A549 (cell line): ENCODE measurements around the gene RGS6. TPM values are rescaled to one million over a fixed set of nuclear protein-coding genes. Genes with fewer than 3 reads are reported as not detected.

Source experiments
- ATAC-seq, 2 experiments: fragments of 200-7000 bp in 1 of 2; fragments of >200 bp in 1 of 2; cut with Nextera tagmentation in 1 of 2; cut with Tn5 transposase in 1 of 2; 3 replicates each; pipeline versions ENCODE4 v1.8.0 to v1.9.1; 2018 to 2020; ENCODE audit warnings: mild to moderate bottlenecking in 1 of 2, moderate library complexity in 1 of 2
- CTCF ChIA-PET: fragments of 300-600 bp; sonication (Branson Sonifier 250); formaldehyde crosslinking; extraction: SDS; loops from one replicate; lab custom pipeline; 2021; ENCODE audit warnings: antibody characterized with exemption, inconsistent platforms; lab: Yijun Ruan, JAX
- POLR2A ChIA-PET: fragments of 350-600 bp; formaldehyde crosslinking; extraction: SDS; loops from one replicate; lab custom pipeline; 2021; ENCODE audit warnings: antibody characterized with exemption, inconsistent platforms; lab: Yijun Ruan, JAX
- DNase-seq, 2 experiments: peaks; one replicate each; pipeline versions ENCODE4 v3.0.0 to v3.0.0-alpha.2; 2011 to 2016; ENCODE audit warnings: low read depth in 1 of 2, low spot score in 1 of 2
- FAIRE-seq: peaks from 2 replicates; lab custom pipeline; 2011; peaks lifted over from hg19 to GRCh38; lab: Jason Lieb, UNC
- H3K27ac ChIP-seq, 2 experiments: fragments of >200 bp; sonication (Bioruptor Twin); formaldehyde crosslinking; 3 replicates each; pipeline ENCODE4 v1.5.1; 2016 to 2017
- H3K4me1 ChIP-seq: fragments of >200 bp; sonication (Bioruptor Twin); formaldehyde crosslinking; 3 replicates; pipeline ENCODE4 v1.6.1; 2016
- H3K4me2 ChIP-seq: fragments of >200 bp; sonication (Bioruptor Twin); formaldehyde crosslinking; 3 replicates; pipeline ENCODE4 v1.6.1; 2016
- H3K4me3 ChIP-seq: fragments of >200 bp; sonication (Bioruptor Twin); formaldehyde crosslinking; 3 replicates; pipeline ENCODE4 v1.5.1; 2016
- H3K9me3 ChIP-seq: fragments of >200 bp; sonication (Bioruptor Twin); formaldehyde crosslinking; 3 replicates; pipeline ENCODE4 v1.6.1; 2016
- ATOH8 ChIP-seq: fragments of 250-450 bp; sonication (Bioruptor Pico); IDR thresholded peaks from 2 replicates; pipeline ENCODE4 v1.5.0; 2020; ENCODE audit warnings: low read depth, mild to moderate bottlenecking, moderate library complexity
- BCL3 ChIP-seq: fragments of >200 bp; sonication (Bioruptor Twin); formaldehyde crosslinking; IDR thresholded peaks from 3 replicates; pipeline ENCODE4 v1.6.1; 2016
- BHLHE40 ChIP-seq: IDR thresholded peaks from 2 replicates; pipeline ENCODE4 v1.6.1; 2012; ENCODE audit warnings: low read depth, low read length, inconsistent platforms
- CBX8 ChIP-seq: fragments of 200-600 bp; sonication (generic); IDR thresholded peaks from 2 replicates; pipeline ENCODE4 v1.6.1; 2016
- CEBPB ChIP-seq, 2 experiments: fragments of >200 bp in 1 of 2; sonication (Bioruptor Twin) in 1 of 2; formaldehyde crosslinking in 1 of 2; IDR thresholded peaks; 2 replicates each; pipeline ENCODE4 v1.6.1; 2012 to 2016
- E2F6 ChIP-seq: IDR thresholded peaks from 2 replicates; pipeline ENCODE4 v1.6.1; 2012; ENCODE audit warnings: low read depth, borderline replicate concordance
- EHF ChIP-seq: fragments of 250-450 bp; sonication (Bioruptor Pico); IDR thresholded peaks from 2 replicates; pipeline ENCODE4 v1.5.0; 2020; ENCODE audit warnings: mild to moderate bottlenecking
- EHMT2 ChIP-seq: fragments of 200-600 bp; sonication (generic); IDR thresholded peaks from 2 replicates; pipeline ENCODE4 v1.6.1; 2016; ENCODE audit warnings: antibody characterized with exemption, low read depth, mild to moderate bottlenecking, moderate library complexity
- ELK1 ChIP-seq: fragments of 150-350 bp; IDR thresholded peaks from 2 replicates; pipeline ENCODE4 v1.6.1; 2014; ENCODE audit warnings: low read depth, mild to moderate bottlenecking, low read length
- EP300 ChIP-seq, 2 experiments: fragments of >200 bp; sonication (Bioruptor Twin); formaldehyde crosslinking; IDR thresholded peaks; 2 replicates in 1 of 2; 3 replicates in 1 of 2; pipeline ENCODE4 v1.6.1; 2016 to 2017
- FOSB ChIP-seq: fragments of 250-450 bp; sonication (Bioruptor Pico); IDR thresholded peaks from 2 replicates; pipeline ENCODE4 v1.5.0; 2020; ENCODE audit warnings: mild to moderate bottlenecking, moderate library complexity
- FOSL2 ChIP-seq, 2 experiments: fragments of 450-650 bp in 1 of 2; fragments of >200 bp in 1 of 2; sonication (Bioruptor Twin) in 1 of 2; formaldehyde crosslinking; IDR thresholded peaks; 2 replicates each; pipeline versions ENCODE4 v1.5.0 to v1.6.1; 2016 to 2020; ENCODE audit warnings: mild to moderate bottlenecking in 1 of 2, moderate library complexity in 1 of 2
- FOXS1 ChIP-seq: fragments of 250-450 bp; sonication (Bioruptor Pico); IDR thresholded peaks from 2 replicates; pipeline ENCODE4 v1.5.0; 2020; ENCODE audit warnings: mild to moderate bottlenecking, moderate library complexity
- GATA3 ChIP-seq: IDR thresholded peaks from 2 replicates; pipeline ENCODE4 v1.6.1; 2012; ENCODE audit warnings: borderline replicate concordance
- HDAC2 ChIP-seq: fragments of 200-600 bp; sonication (generic); IDR thresholded peaks from 2 replicates; pipeline ENCODE4 v1.6.1; 2016
- HES2 ChIP-seq: fragments of >200 bp; sonication (Bioruptor Twin); formaldehyde crosslinking; IDR thresholded peaks from 2 replicates; pipeline ENCODE4 v1.6.1; 2016
- HOXA7 ChIP-seq: fragments of 250-450 bp; sonication (Bioruptor Pico); IDR thresholded peaks from 2 replicates; pipeline ENCODE4 v1.5.0; 2020; ENCODE audit warnings: mild to moderate bottlenecking, moderate library complexity
- JUNB ChIP-seq: fragments of >200 bp; sonication (Bioruptor Twin); formaldehyde crosslinking; IDR thresholded peaks from 2 replicates; pipeline ENCODE4 v1.6.1; 2016
- KDM5A ChIP-seq: fragments of 200-600 bp; sonication (generic); IDR thresholded peaks from 2 replicates; pipeline ENCODE4 v1.6.1; 2016; ENCODE audit warnings: antibody characterized with exemption, mild to moderate bottlenecking
- MAFK ChIP-seq: fragments of 450-650 bp; IDR thresholded peaks from 2 replicates; pipeline ENCODE4 v1.6.1; 2014; ENCODE audit not compliant: partially characterized antibody
- MAZ ChIP-seq: fragments of 150-350 bp; IDR thresholded peaks from 2 replicates; pipeline ENCODE4 v1.6.1; 2014; ENCODE audit warnings: antibody characterized with exemption, low read depth, low read length, borderline replicate concordance
- MYC ChIP-seq: IDR thresholded peaks from 2 replicates; pipeline ENCODE4 v1.6.1; 2012; ENCODE audit warnings: mild to moderate bottlenecking, inconsistent platforms, low read length, improper control_type of control experiment, borderline replicate concordance
- NFE2L2 ChIP-seq: fragments of 150-350 bp; conservative IDR thresholded peaks from 2 replicates; pipeline ENCODE4 v1.6.1; 2014; ENCODE audit warnings: low read length
- NR3C1 ChIP-seq: fragments of >200 bp; sonication (Bioruptor Twin); formaldehyde crosslinking; IDR thresholded peaks from 3 replicates; pipeline ENCODE4 v1.6.1; 2017
- PHF8 ChIP-seq: fragments of 200-600 bp; sonication (generic); IDR thresholded peaks from 2 replicates; pipeline ENCODE4 v1.6.1; 2016; ENCODE audit warnings: low read depth, mild to moderate bottlenecking, antibody characterized with exemption, moderate library complexity, borderline replicate concordance
- POLR2A ChIP-seq: IDR thresholded peaks from 2 replicates; pipeline ENCODE4 v1.6.1; 2012; ENCODE audit warnings: mild to moderate bottlenecking, low read length
- RAD21 ChIP-seq, 2 experiments: fragments of >200 bp in 1 of 2; sonication (Bioruptor Twin) in 1 of 2; formaldehyde crosslinking in 1 of 2; IDR thresholded peaks in 1 of 2; conservative IDR thresholded peaks in 1 of 2; 2 replicates in 1 of 2; 3 replicates in 1 of 2; pipeline ENCODE4 v1.6.1; 2012 to 2018; ENCODE audit warnings: inconsistent platforms in 1 of 2
- RARB ChIP-seq: fragments of 250-450 bp; sonication (Bioruptor Pico); IDR thresholded peaks from 2 replicates; pipeline ENCODE4 v1.8.0; 2021; ENCODE audit warnings: mild to moderate bottlenecking, moderate library complexity
- RCOR1 ChIP-seq: fragments of 150-350 bp; IDR thresholded peaks from 2 replicates; pipeline ENCODE4 v1.6.1; 2014; ENCODE audit warnings: antibody characterized with exemption, low read length, low read depth
- RNF2 ChIP-seq: fragments of 200-600 bp; sonication (generic); IDR thresholded peaks from 2 replicates; pipeline ENCODE4 v1.6.1; 2016; ENCODE audit warnings: low read depth, mild to moderate bottlenecking, antibody characterized with exemption, moderate library complexity, borderline replicate concordance
- SREBF2 ChIP-seq: fragments of 450-650 bp; IDR thresholded peaks from 2 replicates; pipeline ENCODE4 v1.6.1; 2014; ENCODE audit warnings: mild to moderate bottlenecking, moderate library complexity
- USF2 ChIP-seq: fragments of 450-650 bp; IDR thresholded peaks from 2 replicates; pipeline ENCODE4 v1.6.1; 2014; ENCODE audit warnings: antibody characterized with exemption
- WGBS: methylation state at CpG from one replicate; pipeline ENCODE4 v1.1.6; 2017; ENCODE audit errors: missing lambda C conversion rate; 5-methylcytosine and 5-hydroxymethylcytosine counted together
- polyA plus RNA-seq, 4 experiments: library from polyadenylated mRNA; depleted of rRNA in 3 of 4; stranded (reverse); fragments of >200 nt; fragmentation: RNase III in 1 of 4; extraction: RNeasy Plus Mini Kit Qiagen cat#74134 plus additional on column Dnase treatment in 1 of 4; gene quantifications; 2 replicates in 3 of 4; 3 replicates in 1 of 4; pipeline ENCODE4 v1.2.3, GENCODE V29; 2011 to 2017

Gene RGS6
- polyA plus RNA-seq, 2 of the 4 experiments (the other 2 are of a cell fraction): not detected

- H3K4me3 ChIP-seq: no peak overlapping the region
- ChIA-PET CTCF (no interaction called here), POLR2A (no interaction called here)
- no peak overlapping the region for H3K4me2 ChIP-seq
- H3K4me1 ChIP-seq: no peaks in the 10 kb centered on the region
- no peak for FAIRE-seq
- no peaks in the 10 kb centered on the region for H3K9me3 ChIP-seq
- no peak overlapping the region for H3K27ac ChIP-seq
- WGBS: 4% methylated on average over 4 of the region's 4 CpGs
- no peak for DNase-seq
- TF ChIP-seq RAD21 (conservative IDR thresholded peaks at IDR 0.05 in 1 of 2, IDR thresholded peaks at IDR 0.05 in 1 of 2) (no peak), KDM5A (no peak), CEBPB (IDR thresholded peaks at IDR 0.05) (no peak), HOXA7 (CRISPR knock-in tag) (no peak), MAZ (no peak), EHMT2 (no peak), RCOR1 (no peak), POLR2A (no peak), GATA3 (no peak), RARB (CRISPR knock-in tag) (no peak), MAFK (no peak), CBX8 (no peak), HDAC2 (no peak), BHLHE40 (no peak), ELK1 (no peak), JUNB (no peak), ATOH8 (CRISPR knock-in tag) (no peak)
- ATAC-seq: no peak
Measured at GRCh38 chr14:72124171-72124570, 191.9 kb downstream of the RGS6 start.

GRCh38 chr14:72126091-72126490 is 193.9 kb downstream of the RGS6 start:
- DNase-seq: no peak
- H3K9me3 ChIP-seq: no peaks in the 10 kb centered on the region
- WGBS: 0% methylated on average over 1 of the region's 1 CpG
- no peaks in the 10 kb centered on the region for H3K4me1 ChIP-seq
- TF ChIP-seq EHF: no peak
- no peak for TF ChIP-seq RNF2
- TF ChIP-seq E2F6: no peak
- no peak for TF ChIP-seq RARB (CRISPR knock-in tag)
- no peak for TF ChIP-seq HES2
- TF ChIP-seq, all 56 proteins: peak for 0
- ChIA-PET CTCF (no interaction called here), POLR2A (no interaction called here)
- Histone ChIP-seq H3K4me3 (no peak overlapping the region), H3K4me2 (no peak overlapping the region), H3K27ac (no peak overlapping the region)
- no peak for ATAC-seq
- no peak for FAIRE-seq

- Histone ChIP-seq H3K4me2 (no peak overlapping the region), H3K9me3 (no peaks in the 10 kb centered on the region), H3K4me1 (no peaks in the 10 kb centered on the region), H3K27ac (no peak overlapping the region), H3K4me3 (no peak overlapping the region)
- WGBS: 0% methylated on average over 2 of the region's 2 CpGs
- FAIRE-seq (no peak), ATAC-seq (no peak), DNase-seq (no peak)
- ChIA-PET POLR2A (no interaction called here), CTCF (no interaction called here)
- TF ChIP-seq SREBF2: no peak
- TF ChIP-seq FOSL2 (IDR thresholded peaks at IDR 0.05): no peak
- no peak for TF ChIP-seq FOSL2 (CRISPR knock-in tag; IDR thresholded peaks at IDR 0.05)
- no peak for TF ChIP-seq MAZ
- no peak for TF ChIP-seq NFE2L2
- TF ChIP-seq BCL3: no peak
- no peak for TF ChIP-seq PHF8
- no peak for TF ChIP-seq E2F6
- TF ChIP-seq MYC: no peak
- no peak for TF ChIP-seq EP300 (IDR thresholded peaks at IDR 0.05)
- TF ChIP-seq USF2: no peak
- TF ChIP-seq NR3C1: no peak
- TF ChIP-seq RARB (CRISPR knock-in tag): no peak
- no peak for TF ChIP-seq HDAC2
- no peak for TF ChIP-seq RNF2
- TF ChIP-seq CEBPB (IDR thresholded peaks at IDR 0.05): no peak
- TF ChIP-seq JUNB: no peak
- TF ChIP-seq FOSB: no peak
- TF ChIP-seq FOXS1 (CRISPR knock-in tag): no peak
Measured at GRCh38 chr14:72126561-72126960, 194.3 kb downstream of the RGS6 start.
